HG02870 (cell line): ENCODE results near the gene WDR87.
"Not testable (repeated sequence)": the region's sequence is repeated elsewhere in the genome, so short reads cannot be mapped to it uniquely, and the experiment has no call there.

Experiments used
- ATAC-seq: cut with Tn5 transposase; IDR thresholded peaks from one replicate; pipeline ENCODE4 v1.9.1; 2021; ENCODE audit warnings: mild to moderate bottlenecking, moderate library complexity; ENCODE audit not compliant: unreplicated experiment

Gene WDR87

GRCh38 chr19:37931881-37932655 is 25.7 kb upstream of the WDR87 start:
- ATAC-seq = no peak

- ATAC-seq = no peak
These were observed 24.0 kb upstream of the WDR87 start for GRCh38 chr19:37930416-37930815.

- no peak for ATAC-seq
These were observed 23.0 kb upstream of the WDR87 start for GRCh38 chr19:37929355-37929923.

- ATAC-seq = no peak
These were observed 22.3 kb upstream of the WDR87 start for GRCh38 chr19:37928527-37929286.

GRCh38 chr19:37926711-37927110 is 20.3 kb upstream of the WDR87 start:
- no peak for ATAC-seq

- no peak for ATAC-seq
These were observed 19.9 kb upstream of the WDR87 start for GRCh38 chr19:37926255-37926654.

GRCh38 chr19:37925212-37925611 is 18.8 kb upstream of the WDR87 start:
- ATAC-seq = no peak

- not testable (repeated sequence) for ATAC-seq
These were observed 18.2 kb upstream of the WDR87 start for GRCh38 chr19:37924573-37924972.

GRCh38 chr19:37920591-37921450 is 14.4 kb upstream of the WDR87 start:
- ATAC-seq = no peak

- ATAC-seq = no peak
These were observed 8.5 kb upstream of the WDR87 start for GRCh38 chr19:37914908-37915307.

- ATAC-seq = no peak
These were observed 3.3 kb upstream of the WDR87 start for GRCh38 chr19:37909661-37910199.

GRCh38 chr19:37907735-37908455 is 1.5 kb upstream of the WDR87 start:
- no peak for ATAC-seq

- ATAC-seq = peak; percentile 78
These were observed 708 bp upstream of the WDR87 start, which contains the start of gene SIPA1L3 for GRCh38 chr19:37906869-37907734. TSS of gene SIPA1L3 (plus strand) at chr19:37907208. CDS start at chr19:38081566, 174,358 bp downstream.

GRCh38 chr19:37903096-37903495 is 3.3 kb downstream of the WDR87 start:
- ATAC-seq = no peak

- ATAC-seq = no peak
These were observed 3.7 kb downstream of the WDR87 start for GRCh38 chr19:37902668-37903067.

GRCh38 chr19:37899966-37900365 is 6.4 kb downstream of the WDR87 start:
- ATAC-seq = no peak

- ATAC-seq = no peak
These were observed 6.9 kb downstream of the WDR87 start for GRCh38 chr19:37899453-37899852.

GRCh38 chr19:37896180-37896579 is 10.2 kb downstream of the WDR87 start:
- no peak for ATAC-seq
